Left ventricle myocardium superior (tissue), 1 donor: ENCODE measurements around the gene OSBPL1A. TPM values are rescaled to one million over a fixed set of nuclear protein-coding genes. Genes with fewer than 3 reads are reported as not detected.

Experiments used
- ATAC-seq: fragments of 200-7000 bp; cut with Tn5 transposase; one replicate; pipeline ENCODE4 v1.9.1; 2020; ENCODE audit warnings: mild to moderate bottlenecking, moderate library complexity
- DNase-seq: peaks from one replicate; pipeline ENCODE4 v3.0.0-alpha.2; 2020
- intact Hi-C: fragments of 100-400 bp; cut with micrococcal nuclease; formaldehyde crosslinking; loops from one replicate; pipeline ENCODE4 v1.11.0; 2022
- microRNA-seq: library from miRNA; unstranded; fragments of <30 nt; microRNA quantifications from one replicate; pipeline ENCODE4 v1.2.0, GENCODE V29; 2020; ENCODE audit warnings: borderline number of aligned reads
- total RNA-seq: library from RNA; stranded (reverse); fragmentation: NEBNext Ultra II Directional; extraction: Animal tissue kit (Norgen Biotek cat#: 25700); gene quantifications from one replicate; pipeline ENCODE4 v1.2.1, GENCODE V29; 2021
- donor health status: DM: no; HTN: yes; CAD: no; lungs with severe emphysema.

OSBPL1A gene
- total RNA-seq, 1 donor from 2014 or later, result 95.2 TPM

GRCh38 chr18:24115628-24116027 is 282.0 kb downstream of the OSBPL1A start:
- DNase-seq, result no peak
- intact Hi-C loops, result loop anchor here (10.0 kb wide), 1 partner anchor 101 kb away; the partner anchor contains the start of gene TTC39C
- ATAC-seq, result no peak

GRCh38 chr18:24114924-24115549 is 282.6 kb downstream of the OSBPL1A start:
- intact Hi-C loops, result loop anchor here (10.0 kb wide), 1 partner anchor 100 kb away; the partner anchor contains the start of gene TTC39C
- DNase-seq (no peak), ATAC-seq (no peak)

GRCh38 chr18:24112874-24113615 is 284.6 kb downstream of the OSBPL1A start:
- ATAC-seq (no peak), DNase-seq (no peak)
- intact Hi-C loops, result loop anchor here (10.0 kb wide), 1 partner anchor 98 kb away; the partner anchor contains the start of gene TTC39C

GRCh38 chr18:24112464-24112863 is 285.2 kb downstream of the OSBPL1A start:
- intact Hi-C loops, result loop anchor here (10.0 kb wide), 1 partner anchor 98 kb away; the partner anchor contains the start of gene TTC39C
- ATAC-seq (no peak), DNase-seq (no peak)

Small RNAs within 50 kb of the gene (microRNA-seq; reads per million reads assigned to microRNA genes)
- not detected for gene MIR320C2

Other genes with a start within 250 kb of the OSBPL1A start
- gene IMPACT, start 28.8 kb upstream of the OSBPL1A start, total RNA-seq, result 20.5 TPM
- 0.17 TPM for gene HRH4, start 62.8 kb upstream of the OSBPL1A start, total RNA-seq